Muscle of leg (tissue), 11 donors: ENCODE data around the gene SDK2. TPM values are rescaled to one million over a fixed set of nuclear protein-coding genes. Genes with fewer than 3 reads are reported as not detected.

Source experiments
- DNase-seq: peaks from one replicate; pipeline ENCODE4 v3.0.0; 2013
- H3K27ac ChIP-seq: one replicate; pipeline ENCODE4 v1.5.1; 2013; ENCODE audit warnings: mild to moderate bottlenecking, low read length, control low read depth
- H3K27me3 ChIP-seq: one replicate; pipeline ENCODE4 v1.6.1; 2013; ENCODE audit warnings: low read length; ENCODE audit not compliant: control insufficient read depth, insufficient read depth
- H3K36me3 ChIP-seq: one replicate; pipeline ENCODE4 v1.6.1; 2013; ENCODE audit warnings: low read length; ENCODE audit not compliant: control insufficient read depth, insufficient read depth
- H3K4me1 ChIP-seq: one replicate; pipeline ENCODE4 v1.6.1; 2013; ENCODE audit warnings: low read length; ENCODE audit not compliant: control insufficient read depth, insufficient read depth
- H3K4me3 ChIP-seq: one replicate; pipeline ENCODE4 v1.5.1; 2013; ENCODE audit warnings: low read length, control low read depth
- H3K9me3 ChIP-seq: replicated peaks from 2 replicates; pipeline ENCODE4 v1.6.1; 2013; ENCODE audit warnings: low read depth, low read length; ENCODE audit not compliant: control insufficient read depth
- WGBS: methylation state at CpG from one replicate; pipeline ENCODE4 v1.1.5; 2013; ENCODE audit warnings: missing lambda C conversion rate; ENCODE audit not compliant: insufficient coverage; 5-methylcytosine and 5-hydroxymethylcytosine counted together
- polyA plus RNA-seq, 8 donors: library from polyadenylated mRNA; unstranded; fragments of 120-200 nt; gene quantifications; one replicate each; pipeline versions ENCODE4 v1.2.1 to v1.2.3, GENCODE V29; 2013; ENCODE audit warnings: inconsistent platforms in 1 of 8, low replicate concordance in 1 of 8; ENCODE audit not compliant: insufficient read length in 8 of 8, insufficient read depth in 1 of 8
- total RNA-seq: library from RNA; stranded (reverse); fragments of 120-200 nt; gene quantifications from one replicate; pipeline ENCODE4 v1.2.4, GENCODE V29; 2013

Gene SDK2
- total and polyA plus RNA-seq, 9 donors, result 18.2 to 40.6 (median 25.8) TPM

- H3K4me1 ChIP-seq, result peaks cover 58% of the 10 kb centered on the region
- peak overlapping the region; percentile 32 for H3K4me3 ChIP-seq
- no peaks in the 10 kb centered on the region for H3K36me3 ChIP-seq
- peak; percentile 89 for DNase-seq
- peak overlapping the region; percentile 93 for H3K27ac ChIP-seq
- WGBS, result 12% methylated on average over 15 of the region's 16 CpGs
- H3K27me3 ChIP-seq, result no peaks in the 10 kb centered on the region
- H3K9me3 ChIP-seq, result no peaks in the 10 kb centered on the region
Measured at GRCh38 chr17:73304971-73305812, 339.1 kb downstream of the SDK2 start.

- H3K27ac ChIP-seq, result peak overlapping the region; percentile 93
- H3K27me3 ChIP-seq, result no peaks in the 10 kb centered on the region
- no peaks in the 10 kb centered on the region for H3K36me3 ChIP-seq
- no peak overlapping the region for H3K4me3 ChIP-seq
- peak; percentile 68 for DNase-seq
- H3K4me1 ChIP-seq, result peaks cover 58% of the 10 kb centered on the region
- 80% methylated on average over 1 of the region's 8 CpGs for WGBS
- H3K9me3 ChIP-seq, result no peaks in the 10 kb centered on the region
Measured at GRCh38 chr17:73304438-73304837, 339.8 kb downstream of the SDK2 start.

- Histone ChIP-seq H3K4me3 (no peak overlapping the region), H3K27me3 (no peaks in the 10 kb centered on the region), H3K4me1 (peaks cover 50% of the 10 kb centered on the region), H3K9me3 (no peaks in the 10 kb centered on the region), H3K36me3 (no peaks in the 10 kb centered on the region), H3K27ac (no peak overlapping the region)
- WGBS, result 60% methylated on average over 1 of the region's 3 CpGs
- DNase-seq, result no peak
Measured at GRCh38 chr17:73302189-73302588, 342.1 kb downstream of the SDK2 start.

GRCh38 chr17:73301369-73301768 lies 342.9 kb downstream of the SDK2 start:
- no peaks in the 10 kb centered on the region for H3K27me3 ChIP-seq
- no peak overlapping the region for H3K4me3 ChIP-seq
- peaks cover 42% of the 10 kb centered on the region for H3K4me1 ChIP-seq
- no peaks in the 10 kb centered on the region for H3K9me3 ChIP-seq
- no peaks in the 10 kb centered on the region for H3K36me3 ChIP-seq
- peak; percentile 51 for DNase-seq
- 62% methylated on average over 1 of the region's 2 CpGs for WGBS
- no peak overlapping the region for H3K27ac ChIP-seq

GRCh38 chr17:73300392-73300791 lies 343.9 kb downstream of the SDK2 start:
- Histone ChIP-seq H3K27ac (no peak overlapping the region), H3K4me3 (no peak overlapping the region), H3K27me3 (no peaks in the 10 kb centered on the region), H3K36me3 (no peaks in the 10 kb centered on the region), H3K9me3 (no peaks in the 10 kb centered on the region), H3K4me1 (peaks cover 32% of the 10 kb centered on the region)
- DNase-seq, result no peak
- 91% methylated on average over 2 of the region's 3 CpGs for WGBS

- Histone ChIP-seq H3K4me1 (peaks cover 20% of the 10 kb centered on the region), H3K4me3 (no peak overlapping the region)
- WGBS, result 47% methylated on average over 6 of the region's 15 CpGs
Measured at GRCh38 chr17:73297934-73298861, 346.0 kb downstream of the SDK2 start.

GRCh38 chr17:73293480-73293911 lies 350.7 kb downstream of the SDK2 start:
- no peaks in the 10 kb centered on the region for H3K9me3 ChIP-seq
- H3K27me3 ChIP-seq, result no peaks in the 10 kb centered on the region
- no peak overlapping the region for H3K4me3 ChIP-seq
- 67% methylated on average over 3 of the region's 9 CpGs for WGBS
- peaks cover 10% of the 10 kb centered on the region for H3K36me3 ChIP-seq
- H3K27ac ChIP-seq, result no peak overlapping the region
- DNase-seq, result no peak
- peaks cover 43% of the 10 kb centered on the region for H3K4me1 ChIP-seq

More at GRCh38 chr17:73297934-73298861, 346.0 kb downstream of the SDK2 start:
- H3K9me3 ChIP-seq, result no peaks in the 10 kb centered on the region
- peaks cover 2% of the 10 kb centered on the region for H3K36me3 ChIP-seq
- no peaks in the 10 kb centered on the region for H3K27me3 ChIP-seq
- DNase-seq, result no peak
- no peak overlapping the region for H3K27ac ChIP-seq

- no peak overlapping the region for H3K4me3 ChIP-seq
- 72% methylated on average over 11 of the region's 11 CpGs for WGBS
- no peaks in the 10 kb centered on the region for H3K9me3 ChIP-seq
- DNase-seq, result no peak
- H3K36me3 ChIP-seq, result peaks cover 10% of the 10 kb centered on the region
- H3K27me3 ChIP-seq, result no peaks in the 10 kb centered on the region
- peaks cover 39% of the 10 kb centered on the region for H3K4me1 ChIP-seq
- H3K27ac ChIP-seq, result no peak overlapping the region
Measured at GRCh38 chr17:73293031-73293430, 351.2 kb downstream of the SDK2 start.

GRCh38 chr17:73292031-73292531 lies 352.2 kb downstream of the SDK2 start:
- H3K9me3 ChIP-seq, result no peaks in the 10 kb centered on the region
- H3K27me3 ChIP-seq, result no peaks in the 10 kb centered on the region
- peaks cover 10% of the 10 kb centered on the region for H3K36me3 ChIP-seq
- WGBS, result 68% methylated on average over 10 of the region's 12 CpGs
- DNase-seq, result peak; percentile 48
- H3K4me1 ChIP-seq, result peaks cover 39% of the 10 kb centered on the region
- H3K27ac ChIP-seq, result no peak overlapping the region
- H3K4me3 ChIP-seq, result no peak overlapping the region
